H1 (cell line): ENCODE measurements around the gene PTPN13.

Experiments used
- CEBPB ChIP-seq: IDR thresholded peaks from 2 replicates; pipeline ENCODE4 v1.6.1; 2012; ENCODE audit warnings: low read depth, low read length
- CHD1 ChIP-seq: IDR thresholded peaks from 2 replicates; pipeline ENCODE4 v1.6.1; 2012; ENCODE audit warnings: low read depth, low read length, improper control_type of control experiment
- CREB1 ChIP-seq: IDR thresholded peaks from 2 replicates; pipeline ENCODE4 v1.6.1; 2012; ENCODE audit warnings: inconsistent platforms
- CTCF ChIP-seq, 3 experiments: IDR thresholded peaks; 1 replicate in 2 of 3; 2 replicates in 1 of 3; pipeline versions ENCODE4 v1.5.1 to v1.6.1; 2011; ENCODE audit warnings: low read length in 3 of 3, mild to moderate bottlenecking in 3 of 3, inconsistent platforms in 2 of 3, low read depth in 1 of 3, moderate library complexity in 1 of 3; ENCODE audit not compliant: insufficient read depth in 1 of 3; ENCODE audit errors: control extremely low read depth in 1 of 3
- EZH2 ChIP-seq: fragments of 200-600 bp; sonication (generic); IDR thresholded peaks from 2 replicates; pipeline ENCODE4 v1.7.1; 2012; ENCODE audit warnings: low read depth, mild to moderate bottlenecking, moderate library complexity, low read length, inconsistent platforms; ENCODE audit not compliant: severe bottlenecking
- HDAC2 ChIP-seq, 2 experiments: fragments of 300-600 bp in 1 of 2; sonication (generic) in 1 of 2; IDR thresholded peaks; 2 replicates each; pipeline ENCODE4 v1.6.1; 2011 to 2012; ENCODE audit warnings: low read depth in 2 of 2, low read length in 2 of 2, mild to moderate bottlenecking in 2 of 2, moderate library complexity in 2 of 2, borderline replicate concordance in 1 of 2, inconsistent platforms in 1 of 2
- POLR2A ChIP-seq, 2 experiments: IDR thresholded peaks; 1 replicate in 1 of 2; 2 replicates in 1 of 2; pipeline ENCODE4 v1.6.1; 2011; ENCODE audit warnings: low read depth in 2 of 2, low read length in 2 of 2, mild to moderate bottlenecking in 2 of 2; ENCODE audit errors: control extremely low read depth in 1 of 2
- TAF1 ChIP-seq: IDR thresholded peaks from 2 replicates; pipeline ENCODE4 v1.6.1; 2011; ENCODE audit warnings: mild to moderate bottlenecking, low read depth, low read length
- TCF12 ChIP-seq: IDR thresholded peaks from 2 replicates; pipeline ENCODE4 v1.6.1; 2011; ENCODE audit warnings: low read depth, mild to moderate bottlenecking, low read length

GRCh38 chr4:86594559-86595425 is 677 bp downstream of the PTPN13 start:
- peak in 2 of 3 experiments; percentile 5 to 21; a peak in 2 of 4 replicates for TF ChIP-seq CTCF (IDR thresholded peaks at IDR 0.05; ENCODE audit: control extremely low read depth in 1 of 3, insufficient read depth in 1 of 3, low read depth in 1 of 3, low read length in 3 of 3)
- no peak; a peak in 1 of 4 replicates for TF ChIP-seq HDAC2 (IDR thresholded peaks at IDR 0.05; ENCODE audit: borderline replicate concordance in 1 of 2, low read depth in 2 of 2, low read length in 2 of 2)
- TF ChIP-seq TAF1, result no peak; the same call in 1 of the 2 replicates
- TF ChIP-seq TCF12, result no peak
- no peak for TF ChIP-seq EZH2
- no peak for TF ChIP-seq CHD1
- no peak for TF ChIP-seq CEBPB
- TF ChIP-seq CREB1, result 0 out of 2 replicates have a peak, but pooled peaks have one; percentile 2
- TF ChIP-seq POLR2A (IDR thresholded peaks at IDR 0.05; ENCODE audit: control extremely low read depth in 1 of 2, low read depth in 2 of 2, low read length in 2 of 2), result peak in 1 of 2 experiments; percentile 17; a peak in 1 of 3 replicates
